ENCODE measurements around the gene FDXR.
A peak's percentile ranks its signal among the peaks of the same experiment; 100 is the strongest.

Gene FDXR

GRCh38 chr17:74875977-74876593 is 3.3 kb upstream of the FDXR start:
- H3K4me3 ChIP-seq (replicated peaks in 1 of 2; ENCODE audit: low read depth in 2 of 2, low read length in 2 of 2): no peak overlapping the region
- TF ChIP-seq CTCF (IDR thresholded peaks at IDR 0.05; ENCODE audit: low read depth, low read length): no peak
- no peak for DNase-seq (ENCODE audit: low read depth in 2 of 2)

GRCh38 chr17:74875155-74875976 is 2.6 kb upstream of the FDXR start:
- no peak for TF ChIP-seq CTCF (IDR thresholded peaks at IDR 0.05; ENCODE audit: low read depth, low read length)
- DNase-seq (ENCODE audit: low read depth in 2 of 2): no peak
- no peak overlapping the region for H3K4me3 ChIP-seq (replicated peaks in 1 of 2; ENCODE audit: low read depth in 2 of 2, low read length in 2 of 2)

GRCh38 chr17:74874615-74875037 is 1.8 kb upstream of the FDXR start:
- no peak for TF ChIP-seq CTCF (IDR thresholded peaks at IDR 0.05; ENCODE audit: low read depth, low read length)
- H3K4me3 ChIP-seq (replicated peaks in 1 of 2; ENCODE audit: low read depth in 2 of 2, low read length in 2 of 2): no peak overlapping the region
- no peak for DNase-seq (ENCODE audit: low read depth in 2 of 2)

- H3K4me3 ChIP-seq (replicated peaks in 1 of 2; ENCODE audit: low read depth in 2 of 2, low read length in 2 of 2): peak overlapping the region; percentile 66 to 82
- TF ChIP-seq CTCF (IDR thresholded peaks at IDR 0.05; ENCODE audit: low read depth, low read length): no peak
- no peak for DNase-seq (ENCODE audit: low read depth in 2 of 2)
These were observed 1.2 kb upstream of the FDXR start for GRCh38 chr17:74873874-74874614.

- DNase-seq (ENCODE audit: low read depth in 2 of 2): peak; percentile 100
- TF ChIP-seq CTCF (IDR thresholded peaks at IDR 0.05; ENCODE audit: low read depth, low read length): no peak
- peak overlapping the region; percentile 66 to 86 for H3K4me3 ChIP-seq (replicated peaks in 1 of 2; ENCODE audit: low read depth in 2 of 2, low read length in 2 of 2)
These were observed 461 bp upstream of the FDXR start for GRCh38 chr17:74873037-74873873.
